SKM-1 (cell line): ENCODE data around the gene OR10K1.

ENCODE experiments used
- DNase-seq: peaks from one replicate; lab custom pipeline; 2025; ENCODE audit not compliant: unreplicated experiment; lab: John Stamatoyannopoulos, UW

Gene OR10K1

GRCh38 chr1:158516966-158517365 lies 55.3 kb downstream of the OR10K1 start:
- DNase-seq: no peak
